Mesothelial cell of epicardium (in vitro differentiated cells): ENCODE data around the gene ABCA12. TPM values are rescaled to one million over a fixed set of nuclear protein-coding genes. Genes with fewer than 3 reads are reported as not detected.

Experiments used
- DNase-seq, 2 experiments: peaks; one replicate each; pipeline ENCODE4 v3.0.0; 2021; ENCODE audit warnings: low spot score in 2 of 2; ENCODE audit not compliant: unreplicated experiment in 2 of 2
- H3K27ac Mint-ChIP-seq: 2 replicates; pipeline ENCODE4 v1.8.0; 2021; ENCODE audit warnings: mixed read lengths
- H3K27me3 Mint-ChIP-seq: 2 replicates; pipeline ENCODE4 v1.8.0; 2021; ENCODE audit warnings: low read depth, mixed read lengths
- H3K36me3 Mint-ChIP-seq: 2 replicates; pipeline ENCODE4 v1.8.0; 2021; ENCODE audit warnings: mixed read lengths
- H3K4me1 Mint-ChIP-seq: 2 replicates; pipeline ENCODE4 v1.8.0; 2021; ENCODE audit warnings: mixed read lengths
- H3K4me3 Mint-ChIP-seq: 2 replicates; pipeline ENCODE4 v1.8.0; 2021; ENCODE audit warnings: mild to moderate bottlenecking, moderate library complexity, mixed read lengths
- H3K9me3 Mint-ChIP-seq: 2 replicates; pipeline ENCODE4 v1.8.0; 2021; ENCODE audit warnings: mixed read lengths
- total RNA-seq: library from RNA; stranded (reverse); gene quantifications from 3 replicates; pipeline ENCODE4 v1.2.1, GENCODE V29; 2021
- TF ChIP-seq, protein P1 (sequence below): fragments of 200-600 bp; sonication (generic); IDR thresholded peaks from one replicate; pipeline ENCODE4 v1.5.0; 2021; ENCODE audit warnings: antibody characterized with exemption; ENCODE audit not compliant: unreplicated experiment

Gene ABCA12
- total RNA-seq, 1 donor from 2014 or later = 0.89 TPM

DNA sequence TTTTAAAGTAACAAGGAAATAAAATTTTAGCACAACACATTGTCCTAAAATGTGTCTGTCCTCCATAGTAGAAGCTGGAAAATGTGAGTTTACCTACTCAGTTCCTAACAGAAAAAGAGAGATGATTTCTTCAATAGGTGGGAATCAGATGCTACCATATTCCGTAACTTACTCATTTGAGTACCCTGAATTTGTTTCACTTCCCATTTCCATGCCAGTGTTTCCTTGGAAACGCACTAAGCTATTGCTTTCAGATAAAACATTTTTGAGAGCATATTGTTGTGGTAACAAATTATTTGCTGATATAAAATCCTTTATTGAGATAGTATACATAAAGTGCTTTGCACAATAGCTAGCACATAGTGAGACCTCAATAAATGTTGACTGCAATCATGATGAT is 191.5 kb downstream of the ABCA12 start:
- Mint-ChIP-seq H3K4me3 (no peak overlapping the region), H3K36me3 (no peaks in the 10 kb centered on the region), H3K4me1 (no peaks in the 10 kb centered on the region), H3K9me3 (peaks cover 6% of the 10 kb centered on the region), H3K27me3 (no peaks in the 10 kb centered on the region), H3K27ac (no peak overlapping the region)
- DNase-seq = no peak
- TF ChIP-seq, protein P1, sequence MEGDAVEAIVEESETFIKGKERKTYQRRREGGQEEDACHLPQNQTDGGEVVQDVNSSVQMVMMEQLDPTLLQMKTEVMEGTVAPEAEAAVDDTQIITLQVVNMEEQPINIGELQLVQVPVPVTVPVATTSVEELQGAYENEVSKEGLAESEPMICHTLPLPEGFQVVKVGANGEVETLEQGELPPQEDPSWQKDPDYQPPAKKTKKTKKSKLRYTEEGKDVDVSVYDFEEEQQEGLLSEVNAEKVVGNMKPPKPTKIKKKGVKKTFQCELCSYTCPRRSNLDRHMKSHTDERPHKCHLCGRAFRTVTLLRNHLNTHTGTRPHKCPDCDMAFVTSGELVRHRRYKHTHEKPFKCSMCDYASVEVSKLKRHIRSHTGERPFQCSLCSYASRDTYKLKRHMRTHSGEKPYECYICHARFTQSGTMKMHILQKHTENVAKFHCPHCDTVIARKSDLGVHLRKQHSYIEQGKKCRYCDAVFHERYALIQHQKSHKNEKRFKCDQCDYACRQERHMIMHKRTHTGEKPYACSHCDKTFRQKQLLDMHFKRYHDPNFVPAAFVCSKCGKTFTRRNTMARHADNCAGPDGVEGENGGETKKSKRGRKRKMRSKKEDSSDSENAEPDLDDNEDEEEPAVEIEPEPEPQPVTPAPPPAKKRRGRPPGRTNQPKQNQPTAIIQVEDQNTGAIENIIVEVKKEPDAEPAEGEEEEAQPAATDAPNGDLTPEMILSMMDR = no peak

GRCh38 chr2:214934006-214934405 is 204.4 kb downstream of the ABCA12 start:
- Mint-ChIP-seq H3K27ac (no peak overlapping the region), H3K4me1 (no peaks in the 10 kb centered on the region)

GRCh38 chr2:214904634-214905033 is 233.8 kb downstream of the ABCA12 start:
- no peak for DNase-seq
- Mint-ChIP-seq H3K4me3 (no peak overlapping the region), H3K4me1 (peaks cover 11% of the 10 kb centered on the region), H3K27ac (no peak overlapping the region), H3K36me3 (no peaks in the 10 kb centered on the region), H3K9me3 (peaks cover 5% of the 10 kb centered on the region), H3K27me3 (no peaks in the 10 kb centered on the region)
- TF ChIP-seq, protein P1 = no peak

More at GRCh38 chr2:214934006-214934405, 204.4 kb downstream of the ABCA12 start:
- H3K27me3 Mint-ChIP-seq = no peaks in the 10 kb centered on the region
- H3K36me3 Mint-ChIP-seq = no peaks in the 10 kb centered on the region
- H3K4me3 Mint-ChIP-seq = no peak overlapping the region
- TF ChIP-seq, protein P1 = no peak
- DNase-seq = no peak
- H3K9me3 Mint-ChIP-seq = no peaks in the 10 kb centered on the region

DNA sequence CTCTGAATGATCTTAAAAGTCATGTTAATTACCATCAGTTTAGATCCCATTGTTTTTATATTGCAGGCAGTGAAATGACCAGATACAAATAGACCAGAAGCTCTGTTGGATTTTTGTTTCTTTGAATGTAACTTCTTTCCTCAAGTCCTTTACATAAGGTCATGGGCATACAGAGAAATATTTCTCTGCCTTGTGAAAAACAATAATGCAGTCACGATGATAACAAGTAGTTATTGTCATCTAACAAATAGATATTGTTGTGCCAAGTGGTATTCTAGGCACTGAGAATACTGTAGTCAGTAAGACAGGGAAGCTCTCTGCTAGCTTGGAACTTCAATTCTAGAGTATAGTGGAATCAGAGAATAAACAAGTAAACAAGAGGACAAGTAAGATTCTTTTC is 234.2 kb downstream of the ABCA12 start:
- no peaks in the 10 kb centered on the region for H3K27me3 Mint-ChIP-seq
- H3K4me1 Mint-ChIP-seq = peaks cover 16% of the 10 kb centered on the region
- no peak for DNase-seq
- peaks cover 5% of the 10 kb centered on the region for H3K9me3 Mint-ChIP-seq
- H3K36me3 Mint-ChIP-seq = no peaks in the 10 kb centered on the region
- TF ChIP-seq, protein P1 = no peak
- no peak overlapping the region for H3K4me3 Mint-ChIP-seq
- H3K27ac Mint-ChIP-seq = no peak overlapping the region

- no peak overlapping the region for H3K27ac Mint-ChIP-seq
- H3K9me3 Mint-ChIP-seq = peaks cover 3% of the 10 kb centered on the region
- DNase-seq = no peak
- TF ChIP-seq, protein P1 = no peak
- no peak overlapping the region for H3K4me3 Mint-ChIP-seq
- no peaks in the 10 kb centered on the region for H3K27me3 Mint-ChIP-seq
- peaks cover 20% of the 10 kb centered on the region for H3K4me1 Mint-ChIP-seq
- H3K36me3 Mint-ChIP-seq = no peaks in the 10 kb centered on the region
Measured at GRCh38 chr2:214902286-214902685, 236.1 kb downstream of the ABCA12 start.

DNA sequence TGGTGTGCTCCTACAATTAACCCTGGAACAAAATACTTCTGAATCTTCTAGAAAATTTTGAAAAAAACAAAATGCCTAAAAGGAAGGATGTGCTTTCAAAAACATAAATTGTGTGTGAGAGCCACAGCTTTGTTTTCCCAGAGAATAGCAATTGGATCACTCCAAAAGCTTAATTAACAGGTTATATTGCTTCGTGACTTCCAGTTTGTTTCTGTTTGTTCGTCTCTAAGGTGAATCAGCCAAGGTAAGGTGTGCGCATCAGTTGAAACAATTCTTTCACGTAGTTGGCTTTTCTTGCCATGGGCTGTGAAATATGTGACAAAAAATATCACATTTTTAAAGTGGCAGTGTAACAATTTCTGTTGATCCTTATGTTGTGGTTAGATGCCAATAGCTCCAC is 238.7 kb downstream of the ABCA12 start:
- no peaks in the 10 kb centered on the region for H3K27me3 Mint-ChIP-seq
- no peak overlapping the region for H3K4me3 Mint-ChIP-seq
- peaks cover 18% of the 10 kb centered on the region for H3K4me1 Mint-ChIP-seq
- H3K27ac Mint-ChIP-seq = peak overlapping the region; percentile 21
- no peaks in the 10 kb centered on the region for H3K36me3 Mint-ChIP-seq
- H3K9me3 Mint-ChIP-seq = no peaks in the 10 kb centered on the region
- TF ChIP-seq, protein P1 = no peak
- no peak for DNase-seq
